ENCODE measurements around the gene MPRIP.

MPRIP gene

DNA sequence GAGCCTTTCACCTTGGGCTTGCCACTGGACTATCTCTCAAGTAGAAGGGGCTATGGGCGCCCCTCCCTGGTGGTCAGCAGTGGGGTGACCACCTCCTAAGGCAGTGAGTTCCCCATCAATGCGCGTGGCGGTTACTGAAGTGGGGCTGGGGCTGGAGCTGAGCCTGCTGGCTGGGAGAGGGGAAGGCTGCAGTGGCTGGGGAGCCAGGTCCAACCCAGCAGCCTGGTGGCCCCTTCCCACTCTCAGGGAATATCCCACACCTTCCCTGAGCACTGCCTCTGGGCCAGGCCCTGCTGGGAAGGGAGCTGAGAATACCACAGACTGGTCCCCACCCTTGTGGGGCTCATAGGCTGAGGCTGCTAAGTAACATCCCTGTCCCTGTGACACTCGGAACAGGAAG, 19.8 kb upstream of the MPRIP start:
- Histone ChIP-seq H3K4me3 (ENCODE audit: low read depth in 1 of 2, low read length in 2 of 2) (no peak overlapping the region), H3K4me2 (ENCODE audit: insufficient read depth, low read length) (no peak overlapping the region), H3K36me3 (ENCODE audit: insufficient read depth, low read length) (no peaks in the 10 kb centered on the region), H3K27ac (ENCODE audit: low read length) (no peak overlapping the region), H3K9me3 (ENCODE audit: insufficient read depth, low read length, severe bottlenecking) (no peaks in the 10 kb centered on the region), H3K27me3 (ENCODE audit: insufficient read depth, low read length, poor library complexity) (no peaks in the 10 kb centered on the region), H4K20me1 (ENCODE audit: insufficient read depth, low read length) (no peaks in the 10 kb centered on the region), H3K9ac (ENCODE audit: low read depth, low read length) (no peak overlapping the region), H3K79me2 (ENCODE audit: insufficient read depth, low read length) (no peaks in the 10 kb centered on the region), H2AFZ (ENCODE audit: low read depth, low read length) (no peak overlapping the region), H3K4me1 (ENCODE audit: insufficient read depth, low read length) (peaks cover 11% of the 10 kb centered on the region)
- no peak for ATAC-seq (ENCODE audit: insufficient read depth, low read depth)
- TF ChIP-seq EZH2 (IDR thresholded peaks at IDR 0.05; ENCODE audit: borderline replicate concordance, low read depth, low read length, severe bottlenecking) (no peak), CTCF (IDR thresholded peaks at IDR 0.05; ENCODE audit: borderline replicate concordance, extremely low read depth, low read length, poor library complexity, severe bottlenecking) (no peak)
- DNase-seq = no peak

- H3K36me3 ChIP-seq (ENCODE audit: insufficient read depth, low read length) = no peaks in the 10 kb centered on the region
- H3K4me1 ChIP-seq (ENCODE audit: insufficient read depth, low read length) = no peaks in the 10 kb centered on the region
- no peaks in the 10 kb centered on the region for H3K9me3 ChIP-seq (ENCODE audit: insufficient read depth, low read length, severe bottlenecking)
- H3K27ac ChIP-seq (ENCODE audit: low read length) = no peak overlapping the region
- no peaks in the 10 kb centered on the region for H3K27me3 ChIP-seq (ENCODE audit: insufficient read depth, low read length, poor library complexity)
- ATAC-seq (ENCODE audit: insufficient read depth, low read depth) (no peak), DNase-seq (no peak)
- H3K4me3 ChIP-seq (ENCODE audit: low read depth in 1 of 2, low read length in 2 of 2) = no peak overlapping the region
- H3K9ac ChIP-seq (ENCODE audit: low read depth, low read length) = no peak overlapping the region
- no peaks in the 10 kb centered on the region for H4K20me1 ChIP-seq (ENCODE audit: insufficient read depth, low read length)
- no peak overlapping the region for H2AFZ ChIP-seq (ENCODE audit: low read depth, low read length)
- no peaks in the 10 kb centered on the region for H3K79me2 ChIP-seq (ENCODE audit: insufficient read depth, low read length)
- H3K4me2 ChIP-seq (ENCODE audit: insufficient read depth, low read length) = no peak overlapping the region
- no peak for TF ChIP-seq EZH2 (IDR thresholded peaks at IDR 0.05; ENCODE audit: borderline replicate concordance, low read depth, low read length, severe bottlenecking)
- TF ChIP-seq CTCF (IDR thresholded peaks at IDR 0.05; ENCODE audit: borderline replicate concordance, extremely low read depth, low read length, poor library complexity, severe bottlenecking) = no peak
Measured at GRCh38 chr17:17024778-17025300, 17.4 kb upstream of the MPRIP start.

DNA sequence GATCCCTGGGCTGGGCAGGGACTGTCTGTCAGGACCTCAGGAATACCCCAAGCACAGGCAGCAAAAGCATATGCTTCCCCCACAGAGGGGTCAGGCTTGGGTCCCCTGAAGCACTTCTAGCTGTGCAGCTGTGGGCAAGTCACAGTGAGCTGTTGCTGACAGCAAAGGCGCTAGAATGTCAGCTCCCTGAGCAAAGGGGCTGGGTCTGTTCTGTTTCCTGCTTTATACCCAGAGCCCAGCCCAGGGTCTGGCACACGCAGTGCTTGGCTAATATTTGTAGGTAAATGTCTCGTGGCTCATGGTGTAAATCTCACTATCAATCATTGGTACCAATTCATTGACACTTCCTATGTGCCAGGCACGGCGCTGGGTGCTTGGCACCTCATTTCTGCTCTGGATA, 16.6 kb upstream of the MPRIP start:
- no peaks in the 10 kb centered on the region for H3K4me1 ChIP-seq (ENCODE audit: insufficient read depth, low read length)
- no peaks in the 10 kb centered on the region for H3K27me3 ChIP-seq (ENCODE audit: insufficient read depth, low read length, poor library complexity)
- H3K36me3 ChIP-seq (ENCODE audit: insufficient read depth, low read length) = no peaks in the 10 kb centered on the region
- DNase-seq (no peak), ATAC-seq (ENCODE audit: insufficient read depth, low read depth) (peak; percentile 42; the same call in 2 of the 3 replicates)
- H3K9ac ChIP-seq (ENCODE audit: low read depth, low read length) = no peak overlapping the region
- H4K20me1 ChIP-seq (ENCODE audit: insufficient read depth, low read length) = no peaks in the 10 kb centered on the region
- no peak overlapping the region for H3K4me2 ChIP-seq (ENCODE audit: insufficient read depth, low read length)
- no peaks in the 10 kb centered on the region for H3K79me2 ChIP-seq (ENCODE audit: insufficient read depth, low read length)
- no peak overlapping the region for H2AFZ ChIP-seq (ENCODE audit: low read depth, low read length)
- H3K27ac ChIP-seq (ENCODE audit: low read length) = no peak overlapping the region
- H3K9me3 ChIP-seq (ENCODE audit: insufficient read depth, low read length, severe bottlenecking) = no peaks in the 10 kb centered on the region
- H3K4me3 ChIP-seq (ENCODE audit: low read depth in 1 of 2, low read length in 2 of 2) = no peak overlapping the region
- TF ChIP-seq CTCF (IDR thresholded peaks at IDR 0.05; ENCODE audit: borderline replicate concordance, extremely low read depth, low read length, poor library complexity, severe bottlenecking) = no peak
- TF ChIP-seq EZH2 (IDR thresholded peaks at IDR 0.05; ENCODE audit: borderline replicate concordance, low read depth, low read length, severe bottlenecking) = no peak

GRCh38 chr17:17026163-17026562, 16.1 kb upstream of the MPRIP start:
- Histone ChIP-seq H4K20me1 (ENCODE audit: insufficient read depth, low read length) (no peaks in the 10 kb centered on the region), H3K79me2 (ENCODE audit: insufficient read depth, low read length) (no peaks in the 10 kb centered on the region), H3K36me3 (ENCODE audit: insufficient read depth, low read length) (no peaks in the 10 kb centered on the region), H2AFZ (ENCODE audit: low read depth, low read length) (no peak overlapping the region), H3K27me3 (ENCODE audit: insufficient read depth, low read length, poor library complexity) (no peaks in the 10 kb centered on the region), H3K27ac (ENCODE audit: low read length) (no peak overlapping the region), H3K4me3 (ENCODE audit: low read depth in 1 of 2, low read length in 2 of 2) (no peak overlapping the region), H3K9me3 (ENCODE audit: insufficient read depth, low read length, severe bottlenecking) (no peaks in the 10 kb centered on the region), H3K4me1 (ENCODE audit: insufficient read depth, low read length) (no peaks in the 10 kb centered on the region), H3K4me2 (ENCODE audit: insufficient read depth, low read length) (no peak overlapping the region), H3K9ac (ENCODE audit: low read depth, low read length) (no peak overlapping the region)
- no peak for DNase-seq
- TF ChIP-seq CTCF (IDR thresholded peaks at IDR 0.05; ENCODE audit: borderline replicate concordance, extremely low read depth, low read length, poor library complexity, severe bottlenecking) = no peak
- TF ChIP-seq EZH2 (IDR thresholded peaks at IDR 0.05; ENCODE audit: borderline replicate concordance, low read depth, low read length, severe bottlenecking) = no peak
- no peak for ATAC-seq (ENCODE audit: insufficient read depth, low read depth)

Measured in DND-41 (cell line).